Neural cell (in vitro differentiated cells): ENCODE data around the gene CSF1. TPM values are rescaled to one million over a fixed set of nuclear protein-coding genes. Genes with fewer than 3 reads are reported as not detected.

ENCODE experiments used
- H2AFZ ChIP-seq: fragments of 200-600, 300-800 bp; sonication (generic), shearing (Covaris generic); 2 replicates; pipeline ENCODE4 v1.6.0; 2014; ENCODE audit warnings: low read depth, mild to moderate bottlenecking, antibody characterized with exemption, low read length, moderate library complexity
- H3F3A ChIP-seq: fragments of 200-600 bp; shearing (Covaris generic); 2 replicates; pipeline ENCODE4 v1.6.1; 2016; ENCODE audit warnings: mild to moderate bottlenecking, moderate library complexity, mixed read lengths, antibody characterized with exemption, low read length; ENCODE audit not compliant: insufficient read depth, poor library complexity, severe bottlenecking
- H3K27ac ChIP-seq: fragments of 200-600, 300-800 bp; sonication (generic), shearing (Covaris generic); 2 replicates; pipeline ENCODE4 v1.5.1; 2014; ENCODE audit warnings: mild to moderate bottlenecking, low read length, moderate library complexity
- H3K27me3 ChIP-seq: fragments of 300-800, 200-600 bp; sonication (generic), shearing (Covaris generic); 2 replicates; pipeline ENCODE4 v1.6.0; 2014; ENCODE audit warnings: mild to moderate bottlenecking, low read depth, low read length, moderate library complexity; ENCODE audit not compliant: insufficient read depth
- H3K36me3 ChIP-seq: fragments of 300-800, 200-600 bp; sonication (generic), shearing (Covaris generic); 2 replicates; pipeline ENCODE4 v1.5.1; 2014; ENCODE audit warnings: mild to moderate bottlenecking, antibody characterized with exemption, low read length, moderate library complexity; ENCODE audit not compliant: insufficient read depth
- H3K4me2 ChIP-seq: fragments of 300-800, 200-600 bp; sonication (generic), shearing (Covaris generic); 2 replicates; pipeline ENCODE4 v1.6.0; 2014; ENCODE audit warnings: mild to moderate bottlenecking, low read length
- H3K4me3 ChIP-seq: fragments of 300-800, 200-600 bp; sonication (generic), shearing (Covaris generic); 2 replicates; pipeline ENCODE4 v1.5.1; 2014; ENCODE audit warnings: mild to moderate bottlenecking, low read length, moderate library complexity
- H3K79me2 ChIP-seq: fragments of 200-600 bp; shearing (Covaris generic); replicated peaks from 2 replicates; pipeline ENCODE4 v1.6.0; 2014; ENCODE audit warnings: mild to moderate bottlenecking, low read length, moderate library complexity; ENCODE audit not compliant: insufficient read depth
- H3K9ac ChIP-seq: fragments of 300-800, 200-600 bp; sonication (generic), shearing (Covaris generic); 2 replicates; pipeline ENCODE4 v1.6.1; 2016; ENCODE audit warnings: mild to moderate bottlenecking, low read length, mixed read lengths
- H3K9me2 ChIP-seq: fragments of 200-600 bp; shearing (Covaris generic); 2 replicates; pipeline ENCODE4 v1.6.1; 2016; ENCODE audit warnings: mild to moderate bottlenecking, low read length, mixed read lengths; ENCODE audit not compliant: insufficient read depth
- H3K9me3 ChIP-seq: fragments of 200-600, 300-800 bp; sonication (generic), shearing (Covaris generic); 2 replicates; pipeline ENCODE4 v1.6.1; 2016; ENCODE audit warnings: mild to moderate bottlenecking, mixed run types, low read length, moderate library complexity, mixed read lengths
- H4K20me1 ChIP-seq: fragments of 200-600 bp; shearing (Covaris generic); 2 replicates; pipeline ENCODE4 v1.6.1; 2016; ENCODE audit warnings: mild to moderate bottlenecking, mixed run types; ENCODE audit not compliant: insufficient read depth
- CTCF ChIP-seq: fragments of 450-650 bp; IDR thresholded peaks from 2 replicates; pipeline ENCODE4 v1.5.1; 2014; ENCODE audit warnings: antibody characterized with exemption, mild to moderate bottlenecking, moderate library complexity; ENCODE audit not compliant: poor library complexity, severe bottlenecking
- EP300 ChIP-seq: fragments of 450-650 bp; conservative IDR thresholded peaks from 2 replicates; pipeline ENCODE4 v1.6.1; 2014; ENCODE audit warnings: antibody characterized with exemption, mild to moderate bottlenecking, moderate library complexity; ENCODE audit not compliant: poor library complexity, severe bottlenecking
- EZH2 ChIP-seq: fragments of 200-600, 300-800 bp; shearing (Covaris generic), sonication (generic); IDR thresholded peaks from 2 replicates; pipeline ENCODE4 v1.6.1; 2014; ENCODE audit warnings: antibody characterized with exemption, low read length, borderline replicate concordance, mild to moderate bottlenecking; ENCODE audit not compliant: insufficient read depth, poor library complexity, severe bottlenecking
- MXI1 ChIP-seq: fragments of 450-650 bp; conservative IDR thresholded peaks from 2 replicates; pipeline ENCODE4 v1.6.1; 2014; ENCODE audit warnings: antibody characterized with exemption, mild to moderate bottlenecking; ENCODE audit not compliant: poor library complexity, severe bottlenecking
- POLR2AphosphoS5 ChIP-seq: IDR thresholded peaks from 2 replicates; pipeline ENCODE4 v1.6.1; 2012
- RAD21 ChIP-seq: fragments of 450-650 bp; conservative IDR thresholded peaks from 2 replicates; pipeline ENCODE4 v1.6.1; 2014; ENCODE audit warnings: antibody characterized with exemption, mild to moderate bottlenecking, moderate library complexity
- REST ChIP-seq: IDR thresholded peaks from 2 replicates; pipeline ENCODE4 v1.6.1; 2012; ENCODE audit warnings: borderline replicate concordance
- SMC3 ChIP-seq: fragments of 450-650 bp; conservative IDR thresholded peaks from 2 replicates; pipeline ENCODE4 v1.6.1; 2014; ENCODE audit warnings: antibody characterized with exemption, mild to moderate bottlenecking, moderate library complexity; ENCODE audit not compliant: poor library complexity
- TAF1 ChIP-seq: IDR thresholded peaks from 2 replicates; pipeline ENCODE4 v1.6.1; 2012; ENCODE audit warnings: low read depth
- polyA plus RNA-seq: library from polyadenylated mRNA; depleted of rRNA; stranded (reverse); fragments of >200 nt; gene quantifications from 2 replicates; pipeline ENCODE4 v1.2.3, GENCODE V29; 2014

Gene CSF1
- polyA plus RNA-seq, 1 donor from 2014 or later, result 0.30 TPM

GRCh38 chr1:109903376-109903930 is 7.2 kb upstream of the CSF1 start:
- no peak overlapping the region for H3K4me2 ChIP-seq
- TF ChIP-seq POLR2AphosphoS5 (no peak), EP300 (no peak), TAF1 (no peak), RAD21 (no peak), CTCF (no peak), EZH2 (no peak), REST (no peak), MXI1 (no peak), SMC3 (no peak)
- no peak overlapping the region for H3K4me3 ChIP-seq

GRCh38 chr1:109904105-109904817 is 6.4 kb upstream of the CSF1 start:
- H2AFZ ChIP-seq, result no peak overlapping the region

More at GRCh38 chr1:109903376-109903930, 7.2 kb upstream of the CSF1 start:
- H3K9me2 ChIP-seq, result no peaks in the 10 kb centered on the region
- no peak overlapping the region for H3K27ac ChIP-seq
- no peaks in the 10 kb centered on the region for H4K20me1 ChIP-seq
- no peaks in the 10 kb centered on the region for H3K27me3 ChIP-seq
- no peaks in the 10 kb centered on the region for H3K36me3 ChIP-seq
- no peaks in the 10 kb centered on the region for H3K9me3 ChIP-seq
- no peaks in the 10 kb centered on the region for H3K79me2 ChIP-seq
- no peak overlapping the region for H3K9ac ChIP-seq
- no peaks in the 10 kb centered on the region for H3F3A ChIP-seq
- no peak overlapping the region for H2AFZ ChIP-seq

More at GRCh38 chr1:109904105-109904817, 6.4 kb upstream of the CSF1 start:
- Histone ChIP-seq H3K4me2 (no peak overlapping the region), H3K9me2 (no peaks in the 10 kb centered on the region), H3K9me3 (no peaks in the 10 kb centered on the region), H3K27me3 (no peaks in the 10 kb centered on the region), H4K20me1 (no peaks in the 10 kb centered on the region), H3K9ac (no peak overlapping the region), H3K4me3 (no peak overlapping the region), H3F3A (no peaks in the 10 kb centered on the region), H3K79me2 (no peaks in the 10 kb centered on the region), H3K27ac (no peak overlapping the region), H3K36me3 (no peaks in the 10 kb centered on the region)
- TF ChIP-seq MXI1 (no peak), TAF1 (no peak), CTCF (no peak), SMC3 (no peak), POLR2AphosphoS5 (no peak), RAD21 (no peak), REST (no peak), EZH2 (no peak), EP300 (no peak)
